H1 (cell line): ENCODE results near the gene PTPRD. TPM values are rescaled to one million over a fixed set of nuclear protein-coding genes. Genes with fewer than 3 reads are reported as not detected.

ENCODE experiments used
- CTCF ChIA-PET: fragments of 300-600 bp; sonication (Branson Sonifier 250); formaldehyde crosslinking; loops from one replicate; lab custom pipeline; 2021; ENCODE audit not compliant: partially characterized antibody; lab: Charles Lee
- POLR2A ChIA-PET: fragments of 300-600 bp; sonication (Branson Sonifier 250); formaldehyde crosslinking; loops from one replicate; lab custom pipeline; 2021; ENCODE audit warnings: inconsistent platforms; ENCODE audit not compliant: partially characterized antibody; lab: Charles Lee
- DNase-seq, 2 experiments: peaks; one replicate each; pipeline versions ENCODE4 v3.0.0 to v3.0.0-alpha.2; 2010 to 2022; ENCODE audit warnings: low spot score in 2 of 2, low read depth in 1 of 2, mixed read lengths in 1 of 2
- FAIRE-seq: peaks from 2 replicates; lab custom pipeline; 2011; peaks lifted over from hg19 to GRCh38; lab: Jason Lieb, UNC
- H2AFZ ChIP-seq: 2 replicates; pipeline ENCODE4 v1.8.1; 2012; ENCODE audit warnings: low read length, inconsistent platforms
- H2AK5ac ChIP-seq: 2 replicates; pipeline ENCODE4 v1.6.1; 2013; ENCODE audit warnings: low read depth, low read length
- H2BK120ac ChIP-seq: replicated peaks from 2 replicates; pipeline ENCODE3; 2013; ENCODE audit warnings: low read depth, low read length, inconsistent platforms
- H2BK12ac ChIP-seq: 2 replicates; pipeline ENCODE4 v1.6.1; 2013; ENCODE audit warnings: low read depth, low read length
- H2BK15ac ChIP-seq: 2 replicates; pipeline ENCODE4 v1.6.1; 2013; ENCODE audit warnings: low read length
- H2BK20ac ChIP-seq: 2 replicates; pipeline ENCODE4 v1.6.1; 2013; ENCODE audit warnings: low read length
- H2BK5ac ChIP-seq: 2 replicates; pipeline ENCODE4 v1.6.1; 2013; ENCODE audit warnings: low read depth, low read length
- H3K14ac ChIP-seq: 2 replicates; pipeline ENCODE4 v1.6.1; 2013; ENCODE audit warnings: inconsistent platforms; ENCODE audit not compliant: insufficient read length
- H3K18ac ChIP-seq: 2 replicates; pipeline ENCODE4 v1.6.1; 2013; ENCODE audit warnings: low read length; ENCODE audit errors: extremely low read depth
- H3K23ac ChIP-seq: 2 replicates; pipeline ENCODE4 v1.6.1; 2013; ENCODE audit warnings: inconsistent platforms; ENCODE audit not compliant: insufficient read length
- H3K23me2 ChIP-seq: 2 replicates; pipeline ENCODE4 v1.6.1; 2013; ENCODE audit warnings: low read depth, low read length
- H3K27ac ChIP-seq: 2 replicates; pipeline ENCODE4 v1.6.1; 2011; ENCODE audit warnings: low read depth, low read length, inconsistent platforms
- H3K27me3 ChIP-seq, 4 experiments: replicated peaks in 1 of 4; 1 replicate in 1 of 4; 2 replicates in 3 of 4; pipeline versions ENCODE4 v1.6.1 to v1.8.1; 2011 to 2013; ENCODE audit warnings: low read length in 3 of 4, mild to moderate bottlenecking in 3 of 4, inconsistent platforms in 2 of 4, mixed read lengths in 2 of 4, moderate library complexity in 1 of 4; ENCODE audit not compliant: control insufficient read depth in 3 of 4, insufficient read depth in 3 of 4; ENCODE audit errors: extremely low read depth in 1 of 4
- H3K36me3 ChIP-seq, 4 experiments: 2 replicates each; pipeline versions ENCODE4 v1.6.1 to v1.8.1; 2011 to 2013; ENCODE audit warnings: mild to moderate bottlenecking in 4 of 4, low read length in 3 of 4, moderate library complexity in 2 of 4, control low read depth in 1 of 4, inconsistent platforms in 1 of 4; ENCODE audit not compliant: insufficient read depth in 4 of 4, control insufficient read depth in 2 of 4
- H3K4ac ChIP-seq: replicated peaks from 2 replicates; pipeline ENCODE3; 2013; ENCODE audit warnings: low read length, low read depth, mixed read lengths, inconsistent platforms; ENCODE audit not compliant: insufficient read length
- H3K4me1 ChIP-seq, 4 experiments: replicated peaks in 1 of 4; 1 replicate in 1 of 4; 2 replicates in 3 of 4; pipeline versions ENCODE4 v1.6.1 to v1.8.1; 2011 to 2013; ENCODE audit warnings: low read length in 3 of 4, inconsistent platforms in 2 of 4, mixed read lengths in 1 of 4; ENCODE audit not compliant: insufficient read depth in 4 of 4, control insufficient read depth in 3 of 4
- H3K4me2 ChIP-seq, 2 experiments: 2 replicates each; pipeline versions ENCODE4 v1.6.1 to v1.8.1; 2011 to 2013; ENCODE audit warnings: low read depth in 2 of 2, low read length in 2 of 2, control low read depth in 1 of 2, inconsistent platforms in 1 of 2, mild to moderate bottlenecking in 1 of 2; ENCODE audit not compliant: insufficient read depth in 1 of 2
- H3K4me3 ChIP-seq, 4 experiments: fragments of 200-600, 300-600 bp in 1 of 4; sonication (generic), shearing (Covaris generic), sonication (Bioruptor Twin) in 1 of 4; 2 replicates each; pipeline versions ENCODE4 v1.5.1 to v1.8.1; 2011 to 2016; ENCODE audit warnings: low read length in 4 of 4, low read depth in 3 of 4, control low read depth in 2 of 4, inconsistent platforms in 2 of 4, mild to moderate bottlenecking in 2 of 4, mixed read lengths in 1 of 4, moderate library complexity in 1 of 4; ENCODE audit not compliant: insufficient read depth in 2 of 4; ENCODE audit errors: extremely low read depth in 1 of 4
- H3K56ac ChIP-seq: replicated peaks from 2 replicates; pipeline ENCODE3; 2013; ENCODE audit warnings: low read depth, mild to moderate bottlenecking, mixed read lengths, low read length, inconsistent platforms; ENCODE audit not compliant: insufficient read length
- H3K79me1 ChIP-seq: 2 replicates; pipeline ENCODE4 v1.6.1; 2013; ENCODE audit warnings: low read depth, low read length, control low read depth
- H3K79me2 ChIP-seq, 2 experiments: 2 replicates each; pipeline versions ENCODE4 v1.6.1 to v1.8.1; 2012 to 2013; ENCODE audit warnings: low read length in 2 of 2, mild to moderate bottlenecking in 2 of 2, inconsistent platforms in 1 of 2; ENCODE audit not compliant: insufficient read depth in 2 of 2, control insufficient read depth in 1 of 2
- H3K9ac ChIP-seq, 4 experiments: replicated peaks in 1 of 4; 1 replicate in 1 of 4; 2 replicates in 3 of 4; pipeline versions ENCODE4 v1.6.1 to v1.8.1; 2011 to 2013; ENCODE audit warnings: low read depth in 3 of 4, low read length in 3 of 4, control low read depth in 2 of 4, mild to moderate bottlenecking in 2 of 4, moderate library complexity in 2 of 4, inconsistent platforms in 1 of 4; ENCODE audit errors: extremely low read depth in 1 of 4
- H3K9me3 ChIP-seq, 2 experiments: 2 replicates each; pipeline versions ENCODE4 v1.6.1 to v1.8.1; 2012 to 2013; ENCODE audit warnings: mild to moderate bottlenecking in 2 of 2, moderate library complexity in 2 of 2, control low read depth in 1 of 2, inconsistent platforms in 1 of 2, low read depth in 1 of 2, low read length in 1 of 2, mixed read lengths in 1 of 2; ENCODE audit not compliant: insufficient read depth in 2 of 2
- H4K20me1 ChIP-seq, 2 experiments: replicated peaks in 1 of 2; 2 replicates each; pipeline versions ENCODE3 to v1.8.1; 2011 to 2013; ENCODE audit warnings: inconsistent platforms in 2 of 2, low read length in 2 of 2, mild to moderate bottlenecking in 1 of 2; ENCODE audit not compliant: insufficient read depth in 2 of 2, control insufficient read depth in 1 of 2
- H4K5ac ChIP-seq: 2 replicates; pipeline ENCODE4 v1.6.1; 2013; ENCODE audit warnings: low read length, low read depth, mixed read lengths, inconsistent platforms; ENCODE audit not compliant: insufficient read length
- H4K8ac ChIP-seq: 2 replicates; pipeline ENCODE4 v1.8.0; 2013; ENCODE audit warnings: mild to moderate bottlenecking, moderate library complexity, low read length, inconsistent platforms; ENCODE audit not compliant: insufficient read depth; ENCODE audit errors: extremely low read depth
- H4K91ac ChIP-seq: replicated peaks from 2 replicates; pipeline ENCODE3; 2013; ENCODE audit warnings: low read length, mixed read lengths, inconsistent platforms; ENCODE audit not compliant: insufficient read length
- WGBS, 2 experiments: shearing (Covaris generic) in 1 of 2; methylation state at CpG; one replicate each; pipeline versions ENCODE4 v1.1.6 to v1.1.7; 2013 to 2015; ENCODE audit warnings: low lambda C conversion rate in 2 of 2, mixed read lengths in 2 of 2, inconsistent platforms in 1 of 2, low coverage in 1 of 2, missing lambda C conversion rate in 1 of 2; ENCODE audit not compliant: insufficient replicate concordance in 2 of 2, insufficient coverage in 1 of 2, insufficient read length in 1 of 2; ENCODE audit errors: extremely low coverage in 1 of 2, missing lambda C conversion rate in 1 of 2; 5-methylcytosine and 5-hydroxymethylcytosine counted together
- polyA plus RNA-seq, 7 experiments: library from polyadenylated mRNA; depleted of rRNA in 3 of 7; stranded (reverse) in 5 of 7; unstranded in 2 of 7; fragments of >200 nt in 5 of 7; fragments of 200-250 nt in 2 of 7; gene quantifications; 1 replicate in 5 of 7; 2 replicates in 1 of 7; 4 replicates in 1 of 7; pipeline versions ENCODE4 v1.2.1 to v1.2.3, GENCODE V29; 2011 to 2013; ENCODE audit warnings: missing spikeins in 2 of 7, mixed read lengths in 2 of 7
- total RNA-seq: library from RNA; stranded (reverse); fragmentation: NEBNext Ultra II Directional; extraction: Animal tissue kit (Norgen Biotek cat#: 25700); gene quantifications from 2 replicates; pipeline ENCODE4 v1.2.1, GENCODE V29; 2021

The PTPRD gene
- total and polyA plus RNA-seq, 2 of the 8 experiments (the other 6 are each of a cell fraction or from before 2014, with no cell fraction given): 17.2 to 77.0 TPM

GRCh38 chr9:8569823-8570222 lies 2043.0 kb downstream of the PTPRD start:
- no peak overlapping the region for H3K4me2 ChIP-seq
- H3K14ac ChIP-seq: no peak overlapping the region
- no peak overlapping the region for H3K4me3 ChIP-seq
- no peak overlapping the region for H2BK20ac ChIP-seq
- no peak overlapping the region for H2AFZ ChIP-seq
- H3K27ac ChIP-seq: no peak overlapping the region
- DNase-seq: no peak
- no peak overlapping the region for H4K8ac ChIP-seq
- H3K23me2 ChIP-seq: no peaks in the 10 kb centered on the region; the same call in 1 of the 2 replicates
- H3K4ac ChIP-seq: no peak overlapping the region
- POLR2A ChIA-PET: no interaction called here
- FAIRE-seq: no peak
- CTCF ChIA-PET: interaction anchor here (1.3 kb wide), 1 partner anchor 12 kb away, joined by 3 read pairs; no protein-coding TSS in a partner anchor
- no peaks in the 10 kb centered on the region for H3K4me1 ChIP-seq
- no peaks in the 10 kb centered on the region for H3K36me3 ChIP-seq
- no peak overlapping the region for H4K5ac ChIP-seq
- no peak overlapping the region for H2BK120ac ChIP-seq
- no peaks in the 10 kb centered on the region for H3K79me2 ChIP-seq
- H3K79me1 ChIP-seq: no peaks in the 10 kb centered on the region
- 93% methylated on average over 4 of the region's 4 CpGs; no CpG with 5 or more reads in 1 of the 2 experiments for WGBS, 2 experiments
- H4K20me1 ChIP-seq: no peaks in the 10 kb centered on the region
- no peak overlapping the region for H2BK12ac ChIP-seq
- no peak overlapping the region for H3K9ac ChIP-seq
- no peak overlapping the region for H3K18ac ChIP-seq
- H3K23ac ChIP-seq: no peak overlapping the region
- H2AK5ac ChIP-seq: no peak overlapping the region
- no peaks in the 10 kb centered on the region for H3K9me3 ChIP-seq
- H2BK5ac ChIP-seq: no peak overlapping the region
- H4K91ac ChIP-seq: no peak overlapping the region
- no peak overlapping the region for H2BK15ac ChIP-seq
- H3K27me3 ChIP-seq: no peaks in the 10 kb centered on the region
- H3K56ac ChIP-seq: no peak overlapping the region
